Gastrocnemius medialis (tissue), 4 donors: Measurements from ENCODE around the gene ATP9B. TPM values are rescaled to one million over a fixed set of nuclear protein-coding genes. Genes with fewer than 3 reads are reported as not detected.
"Not testable (repeated sequence)": the region's sequence is repeated elsewhere in the genome, so short reads cannot be mapped to it uniquely, and the experiment has no call there.

ENCODE experiments used
- ATAC-seq, 2 donors: fragments of 150-250 bp; one replicate each; pipeline ENCODE4 v1.9.1; 2016
- DNase-seq, 2 donors: peaks; one replicate each; pipeline ENCODE4 v3.0.0-alpha.2; 2019
- H3K27ac ChIP-seq, 4 donors: fragments of 200-600 bp; sonication (generic); 1 replicate in 1 of 4; 2 replicates in 3 of 4; pipeline ENCODE4 v1.5.1; 2016 to 2018; ENCODE audit warnings: mild to moderate bottlenecking in 2 of 4, moderate library complexity in 1 of 4
- H3K27me3 ChIP-seq, 3 donors: fragments of 200-600 bp; sonication (generic) in 2 of 3; 1 replicate in 1 of 3; 2 replicates in 2 of 3; pipeline versions ENCODE4 v1.5.1 to v1.6.0; 2016 to 2019; ENCODE audit warnings: mild to moderate bottlenecking in 1 of 3, moderate library complexity in 1 of 3
- H3K36me3 ChIP-seq, 2 donors: fragments of 200-600 bp; sonication (generic) in 1 of 2; one replicate each; pipeline ENCODE4 v1.5.1; 2017 to 2018
- H3K4me1 ChIP-seq, 2 donors: fragments of 200-600 bp; sonication (generic) in 1 of 2; one replicate each; pipeline ENCODE4 v1.5.1; 2016 to 2017; ENCODE audit warnings: mild to moderate bottlenecking in 2 of 2
- H3K4me3 ChIP-seq, 4 donors: fragments of 200-600 bp; sonication (generic) in 3 of 4; 1 replicate in 1 of 4; 2 replicates in 3 of 4; pipeline ENCODE4 v1.5.1; 2016 to 2019; ENCODE audit warnings: mild to moderate bottlenecking in 2 of 4
- H3K9me3 ChIP-seq, 3 donors: fragments of 200-600 bp; sonication (generic) in 2 of 3; 1 replicate in 1 of 3; 2 replicates in 2 of 3; pipeline ENCODE4 v1.5.1; 2016 to 2019
- CTCF ChIP-seq, 5 experiments: fragments of 450-650 bp in 3 of 5; fragments of 200-600 bp in 2 of 5; sonication (generic) in 2 of 5; IDR thresholded peaks in 4 of 5; conservative IDR thresholded peaks in 1 of 5; 1 replicate in 4 of 5; 2 replicates in 1 of 5; pipeline ENCODE4 v1.5.1; 2016 to 2019; ENCODE audit warnings: antibody characterized with exemption in 5 of 5, mild to moderate bottlenecking in 3 of 5, moderate library complexity in 3 of 5
- POLR2A ChIP-seq, 2 donors: fragments of 450-650 bp; IDR thresholded peaks; one replicate each; pipeline ENCODE4 v1.6.1; 2017; ENCODE audit warnings: antibody characterized with exemption in 2 of 2, mild to moderate bottlenecking in 2 of 2, moderate library complexity in 2 of 2
- in situ Hi-C, 4 donors: fragments of 200-750 bp; cut with MboI; loops; one replicate each; pipeline versions ENCODE4 v1.15.0 to v1.8.0; 2017; ENCODE audit warnings: low sequenced_read_pairs in 4 of 4
- intact Hi-C: fragments of 100-400 bp; cut with DNase I; formaldehyde crosslinking; loops from one replicate; pipeline ENCODE4 v1.15.1; 2023; ENCODE audit warnings: low total_unique reads
- total RNA-seq, 4 donors: library from RNA; depleted of rRNA; stranded (reverse); fragments of >200 nt; gene quantifications; one replicate each; pipeline versions ENCODE4 v1.1.0 to v1.2.3, GENCODE V29; 2016

Gene ATP9B
- total RNA-seq, 4 donors from 2014 or later: 9.9 to 33.6 (median 18.6) TPM

DNA sequence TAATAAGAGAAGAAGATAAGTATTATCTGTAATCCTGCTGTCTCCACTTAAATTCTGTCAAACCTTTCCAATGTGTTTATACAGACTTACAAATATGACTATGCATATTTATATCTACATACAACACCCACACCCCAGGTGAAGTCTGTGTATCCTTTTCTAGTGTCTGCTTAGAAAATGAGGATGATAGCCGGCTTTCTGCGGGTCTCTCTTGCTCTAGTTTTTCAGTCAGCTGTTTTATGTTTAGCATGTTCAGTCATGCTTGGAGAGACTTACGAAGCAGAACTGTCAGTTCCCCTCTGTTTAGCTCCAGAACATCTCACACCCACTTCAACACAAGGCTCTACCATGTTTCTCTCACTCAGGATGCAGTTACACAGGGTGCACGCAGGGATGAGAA, 189.3 kb downstream of the ATP9B start:
- no peaks in the 10 kb centered on the region for H3K36me3 ChIP-seq
- DNase-seq (no peak), ATAC-seq (no peak)
- H3K27me3 ChIP-seq: no peaks in the 10 kb centered on the region
- no peak overlapping the region for H3K27ac ChIP-seq
- TF ChIP-seq POLR2A (IDR thresholded peaks at IDR 0.05): no peak
- TF ChIP-seq CTCF (IDR thresholded peaks at IDR 0.05 in 4 of 5, conservative IDR thresholded peaks at IDR 0.05 in 1 of 5): no peak
- H3K4me1 ChIP-seq: no peaks in the 10 kb centered on the region
- H3K9me3 ChIP-seq: no peaks in the 10 kb centered on the region
- H3K4me3 ChIP-seq: no peak overlapping the region
- intact Hi-C loops (no loop called here), in situ Hi-C loops (no loop called here)

GRCh38 chr18:79259218-79259617, 190.0 kb downstream of the ATP9B start:
- H3K36me3 ChIP-seq: no peaks in the 10 kb centered on the region
- H3K4me3 ChIP-seq: no peak overlapping the region
- no peaks in the 10 kb centered on the region for H3K9me3 ChIP-seq
- intact Hi-C loops: no loop called here
- no peaks in the 10 kb centered on the region for H3K4me1 ChIP-seq
- TF ChIP-seq CTCF (IDR thresholded peaks at IDR 0.05 in 4 of 5, conservative IDR thresholded peaks at IDR 0.05 in 1 of 5) (no peak), POLR2A (IDR thresholded peaks at IDR 0.05) (no peak)
- no peak for DNase-seq
- no peaks in the 10 kb centered on the region for H3K27me3 ChIP-seq
- in situ Hi-C loops: no loop called here
- no peak for ATAC-seq
- no peak overlapping the region for H3K27ac ChIP-seq

DNA sequence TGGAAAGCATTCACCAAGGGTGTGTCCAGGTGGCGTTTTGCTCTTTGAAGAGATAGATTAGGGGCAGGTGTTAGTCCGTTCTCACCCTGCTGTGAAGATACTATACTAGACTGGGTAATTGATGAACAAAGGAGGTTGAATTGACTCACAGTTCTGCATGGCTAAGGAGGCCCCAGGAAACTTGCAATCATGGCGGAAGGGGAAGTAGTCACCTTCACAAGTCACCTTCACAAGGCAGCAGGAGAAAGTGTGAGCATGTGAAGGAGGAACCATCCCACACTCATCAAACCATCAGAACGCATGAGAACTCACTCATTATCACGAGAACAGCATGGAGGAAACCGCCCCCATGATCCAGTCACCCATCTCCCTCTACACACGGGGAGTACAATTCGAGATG, 190.8 kb downstream of the ATP9B start:
- no peaks in the 10 kb centered on the region for H3K9me3 ChIP-seq
- no peaks in the 10 kb centered on the region for H3K36me3 ChIP-seq
- H3K27me3 ChIP-seq: no peaks in the 10 kb centered on the region
- H3K4me1 ChIP-seq: no peaks in the 10 kb centered on the region
- intact Hi-C loops: no loop called here
- in situ Hi-C loops: no loop called here
- TF ChIP-seq POLR2A (IDR thresholded peaks at IDR 0.05) (no peak), CTCF (IDR thresholded peaks at IDR 0.05 in 4 of 5, conservative IDR thresholded peaks at IDR 0.05 in 1 of 5) (no peak)
- ATAC-seq (no peak), DNase-seq (no peak)
- no peak overlapping the region for H3K4me3 ChIP-seq
- H3K27ac ChIP-seq: no peak overlapping the region

DNA sequence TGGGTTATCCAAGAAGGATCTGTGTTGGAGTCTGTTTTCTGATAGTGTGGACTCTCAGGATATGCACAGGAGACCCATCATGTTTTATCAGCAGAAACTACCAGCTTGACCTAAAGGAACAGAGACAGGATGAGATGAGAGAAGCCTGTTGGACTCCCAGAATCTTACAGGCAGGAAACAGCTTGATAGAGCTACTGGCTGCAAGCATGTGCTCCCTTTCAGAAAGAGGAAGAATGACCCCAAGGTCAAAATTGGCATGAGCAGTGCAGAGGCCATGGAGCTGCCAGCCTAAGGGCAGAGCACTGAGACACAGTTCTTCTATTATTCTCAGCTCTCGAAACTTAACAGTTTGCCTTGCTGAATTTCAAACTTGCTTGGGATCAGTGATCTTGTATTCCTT, 191.3 kb downstream of the ATP9B start:
- H3K4me3 ChIP-seq: no peak overlapping the region
- no peaks in the 10 kb centered on the region for H3K4me1 ChIP-seq
- no peak overlapping the region for H3K27ac ChIP-seq
- intact Hi-C loops (no loop called here), in situ Hi-C loops (no loop called here)
- no peak for DNase-seq
- no peak for ATAC-seq
- TF ChIP-seq CTCF (IDR thresholded peaks at IDR 0.05 in 4 of 5, conservative IDR thresholded peaks at IDR 0.05 in 1 of 5): no peak
- TF ChIP-seq POLR2A (IDR thresholded peaks at IDR 0.05): no peak
- no peaks in the 10 kb centered on the region for H3K9me3 ChIP-seq
- H3K36me3 ChIP-seq: no peaks in the 10 kb centered on the region
- H3K27me3 ChIP-seq: no peaks in the 10 kb centered on the region

- H3K4me1 ChIP-seq, H3K4me3 ChIP-seq, H3K9me3 ChIP-seq, ATAC-seq, DNase-seq, in situ Hi-C loops, intact Hi-C loops, H3K27me3 ChIP-seq, H3K36me3 ChIP-seq, H3K27ac ChIP-seq: not testable (repeated sequence)
Measured at GRCh38 chr18:79265068-79265467, 195.9 kb downstream of the ATP9B start.

GRCh38 chr18:79271812-79272211, 202.6 kb downstream of the ATP9B start:
- ATAC-seq, DNase-seq, in situ Hi-C loops, H3K27me3 ChIP-seq, H3K4me1 ChIP-seq, H3K27ac ChIP-seq, H3K9me3 ChIP-seq, H3K4me3 ChIP-seq, intact Hi-C loops: not testable (repeated sequence)
- peaks cover 0 to 11% of the 10 kb centered on the region in 2 donors for H3K36me3 ChIP-seq
